GM21737 (cell line): ENCODE results near the gene IRS2.
"Not testable (repeated sequence)": the region's sequence is repeated elsewhere in the genome, so short reads cannot be mapped to it uniquely, and the experiment has no call there.

Experiments
- ATAC-seq: cut with Tn5 transposase; IDR thresholded peaks from one replicate; pipeline ENCODE4 v1.9.1; 2021; ENCODE audit warnings: mild to moderate bottlenecking, moderate library complexity; ENCODE audit not compliant: unreplicated experiment

The IRS2 gene

DNA sequence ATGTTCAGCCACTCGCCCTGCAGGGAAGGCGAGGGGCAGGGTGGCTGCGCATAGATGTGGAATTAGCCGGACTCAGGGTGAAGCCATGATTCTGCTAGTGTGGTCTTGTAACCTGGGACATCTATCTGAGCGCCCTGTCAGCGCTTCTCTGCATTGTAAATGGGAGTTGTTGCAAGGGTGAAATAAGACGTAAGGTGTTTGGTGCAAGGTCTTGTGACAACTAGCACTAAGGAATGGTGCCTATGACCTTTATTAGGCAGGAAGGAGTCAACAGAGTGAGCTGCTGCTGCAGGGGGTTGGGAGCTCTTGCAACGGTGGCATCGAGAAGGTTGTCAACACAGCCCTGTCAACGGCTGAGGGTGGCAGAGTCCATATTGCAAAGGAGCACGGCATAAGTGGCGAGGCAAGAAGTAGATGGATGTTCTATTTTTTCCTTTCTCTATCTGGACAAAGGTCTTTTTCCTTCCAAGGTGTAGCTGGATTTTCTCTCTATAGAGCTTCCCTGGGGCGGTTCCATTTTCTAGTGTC is 49.3 kb downstream of the IRS2 start:
- no peak for ATAC-seq

DNA sequence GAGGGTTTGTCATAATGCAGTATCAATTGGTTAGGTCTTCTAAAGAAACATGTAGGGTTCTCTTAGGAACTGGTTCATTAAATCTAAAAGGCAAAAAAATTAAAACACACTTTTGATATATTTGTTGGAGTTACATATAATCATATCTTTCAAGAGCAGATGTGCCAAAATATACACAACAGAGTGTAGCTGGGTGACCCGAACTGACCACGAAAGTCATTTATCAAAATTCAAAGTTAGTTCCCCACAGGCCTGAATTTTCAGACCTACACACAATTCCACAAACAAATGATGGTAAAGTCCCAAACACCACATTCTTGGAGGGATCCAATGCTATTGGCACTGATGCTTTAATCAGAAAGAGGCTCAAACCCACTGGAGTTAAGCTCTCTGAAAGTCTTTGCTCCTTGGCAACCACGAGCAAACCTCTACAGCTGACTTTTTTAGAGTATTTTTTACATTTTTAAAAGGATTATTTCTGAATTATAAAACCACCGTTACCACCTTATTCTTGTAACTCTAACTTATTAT is 50.9 kb downstream of the IRS2 start:
- ATAC-seq: no peak

DNA sequence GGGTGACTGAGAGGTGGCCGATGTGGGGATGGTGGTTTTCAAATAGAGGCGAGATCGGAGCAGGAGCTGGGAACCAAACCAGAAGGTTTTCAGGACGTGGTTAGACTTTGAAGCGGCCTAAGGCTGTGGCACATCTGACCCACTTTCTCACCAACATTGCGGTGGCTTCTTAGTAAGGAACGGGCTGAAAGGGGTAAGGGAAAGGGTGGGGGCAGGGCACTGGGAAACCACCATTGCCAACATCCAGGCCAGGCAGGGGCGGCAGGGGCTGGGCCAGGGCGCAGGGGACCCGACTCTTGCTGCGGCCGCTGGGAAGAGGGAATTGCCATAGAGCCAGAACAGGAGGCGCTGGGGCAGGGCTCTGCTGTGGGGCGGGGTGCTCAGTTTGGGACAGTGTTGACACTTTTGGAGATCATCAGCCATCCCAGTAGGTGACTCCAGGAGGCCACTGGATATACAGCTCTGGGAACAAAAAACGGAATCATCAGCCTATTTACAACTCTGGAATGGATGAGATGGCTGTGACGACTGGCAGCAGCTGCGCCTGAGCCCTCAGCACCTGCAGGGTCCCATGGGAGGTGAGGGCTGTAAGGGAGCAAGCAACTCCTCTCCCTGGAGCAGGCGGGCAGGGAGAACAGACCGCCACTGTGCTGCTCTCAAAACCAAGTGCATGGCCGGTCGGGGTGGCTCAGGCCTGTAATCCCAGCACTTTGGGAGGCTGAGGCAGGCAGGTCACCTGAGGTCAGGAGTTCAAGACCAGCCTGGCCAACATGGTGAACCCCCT is 52.2 kb downstream of the IRS2 start:
- ATAC-seq: no peak

DNA sequence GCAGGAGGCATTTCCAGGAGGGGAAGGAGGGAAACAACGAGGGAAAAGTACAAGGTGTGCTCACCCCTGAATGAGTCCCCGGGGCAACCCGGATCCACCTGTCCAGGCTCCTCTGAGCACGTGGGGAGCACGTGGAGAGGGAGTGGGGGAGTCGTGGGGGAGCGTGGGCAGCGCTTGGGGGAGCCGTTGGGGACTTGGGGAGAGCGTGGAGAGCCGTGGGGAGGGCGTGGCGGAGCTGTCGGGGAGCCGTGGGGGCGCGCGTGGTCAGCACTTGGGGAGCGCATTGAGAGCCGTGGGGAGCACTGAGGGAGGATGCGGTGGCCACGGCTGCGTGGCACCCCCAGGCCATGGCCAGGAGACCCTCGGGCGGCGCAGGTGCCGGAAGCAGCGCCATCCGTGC is 52.8 kb downstream of the IRS2 start:
- no peak for ATAC-seq

DNA sequence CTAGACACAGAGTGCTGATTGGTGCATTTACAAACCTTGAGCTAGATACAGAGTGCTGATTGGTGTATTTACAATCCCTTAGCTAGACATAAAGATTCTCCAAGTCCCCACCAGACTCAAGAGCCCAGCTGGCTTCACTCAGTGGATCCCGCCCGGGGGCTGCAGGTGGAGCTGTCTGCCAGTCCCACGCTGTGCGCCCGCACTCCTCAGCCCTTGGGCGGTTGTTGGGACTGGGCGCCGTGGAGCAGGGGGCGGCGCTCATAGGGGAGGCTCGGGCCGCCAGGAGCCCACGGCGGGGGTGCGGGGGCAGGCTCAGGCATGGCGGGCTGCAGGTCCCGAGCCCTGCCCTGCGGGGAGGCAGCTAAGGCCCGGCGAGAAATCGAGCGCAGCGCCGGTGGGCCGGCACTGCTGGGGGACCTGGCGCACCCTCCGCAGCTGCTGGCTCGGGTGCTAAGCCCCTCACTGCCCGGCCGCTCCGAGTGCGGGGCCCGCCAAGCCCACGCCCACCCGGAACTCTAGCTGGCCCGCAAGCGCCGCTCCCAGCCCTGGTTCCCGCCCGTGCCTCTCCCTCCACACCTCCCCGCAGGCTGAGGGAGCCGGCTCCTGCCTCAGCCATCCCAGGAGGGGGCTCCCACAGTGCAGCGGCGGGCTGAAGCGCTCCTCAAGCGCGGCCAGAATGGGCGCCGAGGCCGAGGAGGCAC is 53.8 kb downstream of the IRS2 start:
- ATAC-seq: not testable (repeated sequence)

DNA sequence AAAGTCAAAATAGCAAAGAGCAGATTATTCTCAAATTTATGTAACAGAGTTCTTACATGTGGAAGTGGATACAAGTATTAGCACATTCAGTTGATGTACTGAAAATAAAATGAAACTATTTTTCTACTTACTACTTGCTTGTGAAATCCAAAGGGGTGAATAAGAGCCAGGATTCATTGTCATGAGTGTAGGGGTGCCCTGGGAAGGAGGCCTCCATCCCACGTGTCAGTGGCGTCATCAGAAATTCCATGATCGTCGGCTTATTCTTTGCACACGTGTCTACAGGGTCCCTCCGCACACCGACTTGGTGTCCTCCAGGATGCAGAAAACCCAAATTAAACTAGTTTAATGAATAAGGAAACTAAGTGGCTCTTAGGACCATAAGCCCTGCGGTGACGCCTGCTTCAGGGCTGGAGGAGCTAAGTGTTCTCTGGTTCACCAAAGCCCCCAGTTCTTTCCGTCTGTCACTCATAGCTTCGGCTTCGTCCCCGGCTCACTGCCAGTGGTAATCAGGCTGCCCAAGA is 55.5 kb downstream of the IRS2 start:
- ATAC-seq: no peak

DNA sequence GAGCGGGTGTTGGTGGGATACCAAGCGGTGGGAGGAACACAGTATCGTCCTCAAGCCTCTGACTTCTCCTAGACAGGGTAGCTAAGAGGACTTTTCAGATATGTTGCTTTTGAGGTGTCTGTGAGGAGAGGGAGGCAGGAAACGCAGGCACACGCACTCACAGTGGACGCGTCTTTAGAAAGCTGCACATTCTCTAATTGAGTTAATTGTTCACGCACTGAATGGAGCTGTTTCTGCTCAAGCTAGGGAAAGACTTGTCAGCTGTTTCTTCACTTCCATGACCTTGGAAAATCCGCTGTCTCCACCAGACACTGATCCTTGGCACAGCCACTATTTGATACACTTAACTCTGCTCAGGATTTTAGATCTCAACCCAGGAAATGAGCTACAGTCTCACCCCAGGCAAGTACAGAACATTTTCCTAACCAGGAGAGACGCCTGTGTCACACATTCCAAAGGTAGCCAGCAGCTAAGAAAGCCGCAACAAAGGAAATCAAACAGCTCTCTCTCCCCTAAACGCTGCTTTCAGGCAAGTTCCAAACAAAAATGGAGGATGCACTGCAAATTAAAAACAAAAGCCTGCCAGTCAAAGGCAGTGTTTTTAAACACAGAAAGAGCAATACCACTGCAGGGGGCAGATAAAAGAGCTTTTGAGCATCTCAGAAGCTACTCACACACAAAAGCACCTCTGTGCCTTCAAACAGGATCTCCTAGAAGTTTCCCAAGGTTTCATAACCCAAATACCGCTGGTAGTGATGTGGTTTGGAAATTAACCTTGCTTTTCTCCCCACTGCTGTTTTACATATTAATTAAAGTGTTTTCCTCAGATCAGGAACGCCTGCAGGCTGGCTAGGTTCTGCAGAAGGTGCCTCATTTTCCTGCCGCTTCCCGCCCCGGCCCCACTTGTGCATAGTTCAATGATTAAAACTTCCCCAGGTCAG is 57.3 kb downstream of the IRS2 start:
- no peak for ATAC-seq

DNA sequence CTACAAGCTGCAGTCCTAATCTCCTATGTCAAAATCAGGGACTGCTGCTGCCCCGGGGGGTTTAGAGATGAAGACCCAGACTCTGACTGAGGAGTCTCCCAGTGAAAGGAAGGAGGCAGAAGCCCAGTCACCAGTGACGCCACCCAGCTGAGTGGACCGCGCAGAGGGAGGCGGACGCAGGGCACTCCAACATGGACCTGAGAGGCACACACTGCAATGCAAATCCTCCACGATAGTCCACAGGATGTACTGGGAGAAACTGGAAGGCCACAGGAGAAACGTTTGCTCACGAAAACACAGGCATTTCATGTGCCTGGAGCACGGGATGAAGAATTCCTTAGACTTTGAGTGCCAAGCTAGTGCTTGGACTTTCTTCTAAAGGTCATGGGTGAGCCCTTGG is 58.3 kb downstream of the IRS2 start:
- no peak for ATAC-seq

DNA sequence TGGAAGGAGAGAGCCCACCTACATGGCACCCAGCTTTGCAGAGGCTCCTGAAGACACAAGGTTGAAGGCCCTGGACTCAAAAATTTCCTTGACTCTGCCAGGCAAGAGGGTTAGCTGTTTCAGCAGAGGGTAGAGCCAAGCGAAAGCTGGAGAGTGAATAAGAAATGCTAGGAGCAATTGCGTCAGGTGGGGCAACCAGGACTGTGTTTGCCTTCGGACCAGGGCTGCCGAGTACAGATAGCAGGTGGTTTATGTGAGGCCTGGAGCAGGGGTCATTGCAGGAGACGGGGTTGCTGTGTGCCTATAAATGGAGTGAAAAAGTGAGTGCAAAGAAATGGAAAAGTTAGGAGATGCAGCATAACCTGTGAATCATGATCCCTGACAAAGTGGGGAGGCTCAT is 59.1 kb downstream of the IRS2 start:
- ATAC-seq: no peak

DNA sequence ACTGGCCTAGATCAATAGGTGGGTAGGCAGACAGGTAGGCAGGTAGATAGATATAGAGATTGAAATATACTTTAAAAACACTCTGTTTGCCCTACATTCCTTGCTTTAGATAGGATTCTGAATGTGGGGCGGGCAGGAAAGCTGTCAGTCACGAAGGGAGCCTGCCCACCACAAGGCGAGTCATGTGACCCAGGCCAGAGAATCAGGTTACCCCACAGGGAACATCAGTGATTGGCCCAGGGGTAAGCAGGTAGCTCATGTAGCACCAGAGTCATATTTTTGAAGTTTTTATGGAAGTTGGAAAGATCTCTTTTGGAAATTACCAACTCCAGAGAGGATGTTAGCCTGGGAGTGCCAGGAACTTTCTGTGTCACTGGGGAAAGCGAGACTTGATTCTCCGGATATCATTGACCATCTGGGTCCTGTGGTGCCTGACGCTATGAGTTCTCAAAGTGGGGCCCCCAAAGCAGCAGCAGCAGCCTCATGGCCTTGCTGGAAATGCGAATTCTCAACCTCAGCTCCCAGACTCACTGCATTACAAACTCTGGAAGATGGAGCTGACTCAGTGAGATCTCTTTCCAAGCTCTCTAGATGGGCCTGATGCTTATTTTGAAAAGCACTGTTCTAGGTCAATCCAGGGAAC is 60.3 kb downstream of the IRS2 start:
- ATAC-seq: no peak

DNA sequence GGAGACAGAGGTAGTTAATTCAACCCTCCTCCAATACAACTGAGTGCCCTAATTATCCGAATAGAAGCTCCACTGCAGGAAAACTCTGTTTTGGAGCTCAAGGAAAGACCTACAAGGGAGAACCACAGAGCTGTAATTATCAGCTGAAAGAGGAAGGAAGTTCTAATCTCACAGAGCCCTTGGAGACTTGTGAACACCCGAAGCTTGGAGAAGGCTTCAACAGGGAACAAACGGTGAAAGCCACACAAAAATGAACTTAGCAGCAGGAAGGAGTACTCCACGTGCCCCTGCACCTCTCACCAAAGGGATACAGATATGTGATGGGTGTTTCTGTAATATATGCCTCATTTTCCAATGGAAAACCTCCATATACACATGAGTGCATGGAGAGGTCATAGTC is 61.1 kb downstream of the IRS2 start:
- no peak for ATAC-seq

DNA sequence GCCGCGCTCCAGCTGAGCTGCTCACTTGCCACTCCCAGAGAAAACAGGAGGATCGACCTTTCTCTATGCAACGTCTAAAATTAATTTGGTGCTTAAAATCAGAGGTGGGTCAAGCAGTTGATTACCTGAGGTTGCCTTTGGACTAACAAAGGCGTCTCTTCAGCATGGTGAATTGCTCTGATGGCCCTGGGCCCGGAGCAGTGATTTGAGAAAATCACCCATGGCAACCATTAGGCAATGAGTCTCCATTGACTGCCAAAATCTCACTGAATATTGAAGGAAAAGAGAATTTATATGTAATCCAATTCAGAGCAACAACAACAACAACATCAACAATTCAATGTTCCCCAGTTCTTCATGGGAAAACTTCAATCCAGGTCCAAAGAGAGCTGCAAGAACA is 61.8 kb downstream of the IRS2 start:
- ATAC-seq: no peak

DNA sequence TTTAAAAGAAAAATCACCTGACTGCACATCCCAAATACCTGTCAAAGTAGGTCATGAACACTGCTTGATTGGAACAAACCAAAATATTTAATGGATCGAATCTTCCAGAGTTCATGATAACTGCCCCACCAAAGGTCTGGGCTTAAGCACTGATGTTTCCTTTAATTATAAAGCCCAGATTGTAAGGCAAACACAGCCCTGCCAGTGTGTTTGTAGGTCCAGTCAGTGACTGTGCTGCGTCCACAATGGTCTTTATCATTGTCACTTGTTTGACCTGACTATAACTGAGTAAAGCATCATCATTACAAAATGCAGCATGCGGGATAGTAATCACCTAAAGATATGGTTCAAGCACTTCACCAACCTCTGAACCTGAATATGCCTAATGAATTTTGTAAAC is 63.3 kb downstream of the IRS2 start:
- ATAC-seq: no peak

DNA sequence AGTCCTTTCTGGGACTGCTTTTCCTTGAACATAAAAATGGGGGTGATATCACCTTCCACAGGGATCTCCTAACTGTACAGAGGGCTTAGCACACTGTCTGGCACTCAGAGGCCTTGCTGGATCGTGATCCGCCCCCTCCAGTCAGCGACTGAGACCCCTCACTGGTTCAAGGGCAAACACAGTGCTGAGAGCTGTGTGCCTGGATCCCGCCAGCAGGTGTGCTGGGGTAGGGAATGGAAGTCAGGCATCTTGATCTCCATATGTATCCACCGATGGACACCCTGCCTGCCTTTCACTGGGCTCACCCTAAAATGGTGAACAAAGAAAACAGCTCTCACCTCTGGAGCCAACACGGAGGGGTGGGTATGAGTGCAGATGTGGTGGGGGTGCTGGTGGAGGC is 64.3 kb downstream of the IRS2 start:
- no peak for ATAC-seq

DNA sequence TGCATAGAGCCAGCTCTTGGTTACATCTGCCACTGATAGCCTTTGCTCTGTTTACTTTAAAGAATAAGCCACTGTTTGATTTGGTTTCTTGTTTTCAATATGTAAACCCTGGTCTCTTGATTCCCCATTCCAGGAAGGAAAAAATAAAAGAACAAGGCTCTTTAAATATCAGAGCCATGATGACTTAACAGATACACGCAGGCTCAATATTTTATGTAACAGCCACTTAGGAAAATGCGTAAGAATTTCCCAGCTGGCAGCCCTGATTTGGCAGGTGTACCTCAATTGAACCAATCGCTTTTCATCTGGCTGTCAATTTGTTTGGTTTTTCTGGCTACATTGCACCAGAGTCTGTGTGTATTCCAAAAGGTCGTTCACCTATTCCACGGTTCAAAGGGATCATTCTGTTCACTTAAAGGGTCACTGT is 65.6 kb downstream of the IRS2 start:
- no peak for ATAC-seq

DNA sequence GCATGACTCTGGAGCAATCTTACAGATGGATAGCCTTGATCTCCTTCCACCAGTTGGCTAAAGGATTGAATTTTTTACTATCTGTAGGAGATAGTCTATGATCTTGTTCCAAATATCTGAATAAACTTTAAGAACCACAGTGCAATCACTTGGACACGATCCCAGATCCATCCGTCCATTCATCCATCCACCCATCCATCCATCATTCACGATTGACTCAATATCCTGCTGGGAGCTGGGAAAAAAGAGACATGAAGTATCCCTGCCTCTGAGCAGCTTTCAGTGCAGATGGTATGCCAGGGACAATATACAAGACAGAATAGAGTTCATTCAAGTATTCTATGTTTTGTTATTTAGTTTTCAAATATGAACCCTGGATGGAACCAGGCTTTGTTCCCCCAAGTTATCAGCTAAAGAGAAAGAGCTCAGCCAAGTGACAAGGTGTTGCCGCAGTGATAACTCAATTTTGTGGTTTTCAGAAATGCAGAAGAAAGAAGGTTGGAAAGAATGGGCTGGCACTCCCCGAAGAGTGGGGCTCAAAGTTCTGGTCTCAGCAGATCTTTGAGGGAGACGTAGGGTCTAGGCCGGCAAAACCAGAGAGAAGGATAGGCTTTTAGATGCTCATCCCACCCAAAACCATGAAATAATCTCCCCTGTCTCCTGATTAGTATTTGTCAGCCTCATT is 66.3 kb downstream of the IRS2 start:
- ATAC-seq: no peak

DNA sequence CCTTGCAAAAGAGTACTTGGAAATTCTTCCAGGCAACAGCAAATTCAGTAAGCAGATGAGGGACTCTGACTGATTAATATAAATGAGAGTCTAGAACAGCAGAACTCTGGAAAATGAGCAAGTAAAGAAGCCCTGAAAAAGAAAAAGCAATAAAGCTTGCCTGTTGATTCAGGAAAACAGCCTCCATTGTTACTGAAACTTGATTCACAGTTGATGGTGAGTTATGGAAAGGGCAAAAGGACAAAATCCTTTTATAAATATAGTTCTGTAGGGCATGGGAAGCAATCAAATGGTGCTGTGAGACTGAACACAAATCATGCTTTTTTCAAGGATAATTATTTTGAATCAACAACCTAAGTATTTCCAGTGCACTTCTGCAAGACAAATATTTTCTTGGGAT is 67.7 kb downstream of the IRS2 start:
- no peak for ATAC-seq

DNA sequence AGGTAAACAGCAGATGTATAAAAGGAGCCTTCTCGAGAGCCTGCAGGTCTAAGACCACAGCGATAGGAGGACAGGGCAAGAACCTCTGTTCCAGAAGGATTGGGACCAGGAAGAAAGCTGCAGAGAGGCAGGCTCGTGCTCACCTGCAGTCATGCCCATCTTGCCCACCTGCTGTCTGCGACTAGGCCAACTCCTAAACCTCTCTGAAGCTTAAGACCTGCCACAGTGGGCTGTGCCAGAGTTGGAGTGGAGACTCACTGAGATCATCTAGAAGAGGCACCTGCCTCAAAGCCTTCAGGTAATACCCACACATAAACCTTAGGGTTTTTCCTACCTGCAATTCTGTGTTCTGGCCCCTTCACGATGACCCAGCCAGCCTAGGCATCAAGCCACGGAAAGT is 68.7 kb downstream of the IRS2 start:
- ATAC-seq: no peak

DNA sequence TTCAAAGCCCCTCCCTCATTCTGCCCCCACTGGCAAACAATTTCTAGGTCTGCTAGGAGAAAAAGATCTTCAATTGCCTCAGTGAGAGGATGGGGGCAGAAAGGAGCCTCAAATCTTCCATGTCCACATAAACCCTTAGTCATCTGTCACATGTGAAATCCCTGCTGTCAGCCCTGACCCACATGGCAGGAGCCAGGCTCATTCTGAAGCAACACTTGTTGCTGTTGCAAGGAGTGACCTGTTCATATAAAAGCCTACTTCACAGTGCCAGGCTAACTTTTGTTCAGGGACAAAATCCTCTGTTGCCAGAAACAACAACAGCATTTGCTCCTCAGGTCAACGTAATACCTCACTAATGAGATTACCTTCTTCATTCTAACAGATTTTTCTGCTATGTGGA is 70.5 kb downstream of the IRS2 start:
- ATAC-seq: no peak

DNA sequence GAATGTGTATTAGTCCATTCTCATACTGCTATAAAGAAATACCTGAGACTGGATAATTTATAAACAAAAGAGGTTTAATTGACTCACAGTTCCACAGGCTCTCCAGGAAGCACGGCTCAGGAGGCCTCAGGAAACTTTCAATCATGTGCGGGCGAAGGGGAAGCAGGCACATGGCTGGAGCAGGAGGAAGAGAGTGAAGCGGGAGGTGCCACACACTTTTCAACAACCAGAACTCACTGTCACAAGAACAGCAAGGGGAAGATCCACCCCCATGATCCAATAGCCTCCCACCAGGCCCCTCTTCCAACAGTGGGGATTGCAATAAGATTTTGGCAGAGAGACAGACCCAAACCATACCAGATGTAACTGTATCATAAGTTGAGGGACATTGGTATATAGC is 72.7 kb downstream of the IRS2 start:
- ATAC-seq: no peak
